Activated CD4-positive, CD25-positive, alpha-beta regulatory T cell (primary cell): ENCODE measurements around the gene USP27X.

Experiments
- DNase-seq, 4 experiments: peaks; one replicate each; lab custom pipeline; 2025; lab: John Stamatoyannopoulos, UW

Gene USP27X

DNA sequence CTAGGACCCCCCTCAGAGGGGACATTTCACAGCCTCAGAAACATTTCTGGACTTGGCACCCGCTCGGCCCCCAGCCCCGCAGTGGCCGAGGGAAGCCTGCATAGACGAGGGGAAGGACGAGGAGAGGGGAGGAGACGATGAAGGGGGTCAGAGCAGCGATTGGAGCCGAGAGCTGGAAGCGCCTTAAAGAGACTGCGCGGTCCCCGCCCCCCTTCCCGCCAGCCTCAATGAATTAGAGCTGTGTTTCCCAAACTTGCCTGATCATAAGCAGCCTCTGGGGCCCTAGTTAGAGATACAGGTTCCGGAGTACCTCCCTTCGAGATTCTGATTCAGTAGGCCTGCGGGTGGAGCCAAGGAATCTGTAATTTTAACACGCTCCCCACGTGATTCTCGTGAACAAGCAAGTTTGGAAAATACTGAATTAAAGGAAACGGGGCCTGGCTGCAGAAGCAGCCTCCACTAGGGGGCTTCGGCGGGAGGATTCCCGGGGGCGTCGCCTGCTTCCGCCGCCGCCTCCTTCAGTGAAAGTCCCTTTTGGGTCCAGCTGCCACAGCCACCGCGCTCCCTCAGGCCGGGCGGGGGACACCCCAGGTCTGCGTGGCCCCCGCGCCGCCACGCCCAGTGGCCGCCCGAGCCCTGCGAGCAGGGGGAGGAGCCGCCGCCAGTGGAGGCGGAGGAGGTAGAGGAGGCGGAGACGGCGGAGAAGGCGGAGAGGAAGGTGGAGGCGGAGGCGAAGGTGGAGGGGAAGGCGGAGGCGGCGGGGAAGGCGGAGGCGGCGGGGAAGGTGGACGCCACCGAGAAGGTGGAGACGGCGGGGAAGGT lies at the start of gene USP27X:
Gene USP27X (plus strand): TSS at position 651 of the 822 bp plus-strand sequence. CDS start 824 bp downstream, outside the sequence.
- DNase-seq = peak; percentile 26 to 60 (median 48)

DNA sequence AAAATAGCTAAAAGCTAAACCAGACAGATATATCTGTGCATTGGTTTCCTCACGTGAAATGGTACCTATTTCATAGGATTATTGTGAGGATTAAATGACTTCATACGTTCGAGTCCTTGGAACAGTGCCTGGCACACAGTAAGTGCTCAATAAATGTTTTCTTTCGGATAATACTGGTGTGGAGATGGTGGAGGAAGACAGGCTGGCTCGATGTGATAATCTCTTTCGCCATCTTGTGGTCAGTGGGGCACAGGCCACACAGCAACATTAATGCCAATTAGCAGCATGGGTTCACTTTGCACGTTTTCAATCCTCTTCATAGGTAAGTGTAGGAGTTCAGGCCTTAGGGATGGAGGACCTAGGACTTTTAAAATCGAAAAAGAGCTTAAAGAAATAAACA lies 40.9 kb upstream of the USP27X start:
- DNase-seq = no peak

DNA sequence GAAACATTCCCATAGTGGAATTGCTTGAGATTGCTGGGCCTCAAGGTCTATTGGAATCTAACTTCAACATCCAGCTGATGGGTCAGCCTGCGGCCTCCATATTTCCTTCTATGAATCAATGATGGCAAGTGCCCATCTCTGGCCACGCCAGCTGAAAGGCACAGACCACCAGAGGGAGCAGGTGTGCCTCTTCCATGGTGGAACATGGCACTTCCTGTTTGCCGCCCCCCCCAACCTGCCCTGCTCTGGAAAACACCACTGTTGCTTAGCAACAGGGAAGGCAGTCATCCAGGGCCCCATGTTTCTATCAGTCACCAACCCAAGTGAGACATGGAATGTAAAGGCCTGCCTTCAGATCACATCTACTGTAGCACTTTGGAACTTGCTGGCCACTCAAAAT lies 38.6 kb upstream of the USP27X start:
- DNase-seq = peak in 2 of 4 experiments; percentile 3 to 14

DNA sequence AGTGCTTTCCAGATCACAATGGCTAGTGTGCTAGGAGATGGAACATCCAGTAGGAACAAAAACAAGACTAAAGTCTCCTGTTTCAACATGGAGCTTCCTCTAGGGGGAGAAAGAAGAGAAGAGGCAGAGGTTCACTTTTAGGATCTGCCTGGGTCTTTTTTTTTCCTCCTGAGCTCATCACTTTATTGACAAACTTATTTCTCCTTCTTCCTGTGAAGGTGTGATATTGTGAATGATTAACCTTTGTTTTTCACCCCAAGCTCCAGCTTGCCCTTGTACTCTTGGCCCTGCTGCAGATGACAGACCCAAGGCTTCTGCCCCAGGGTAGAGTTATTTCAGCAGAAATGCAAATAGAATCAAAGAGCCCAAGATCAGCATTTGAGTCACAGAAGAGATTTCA lies 36.7 kb upstream of the USP27X start:
- DNase-seq = no peak

DNA sequence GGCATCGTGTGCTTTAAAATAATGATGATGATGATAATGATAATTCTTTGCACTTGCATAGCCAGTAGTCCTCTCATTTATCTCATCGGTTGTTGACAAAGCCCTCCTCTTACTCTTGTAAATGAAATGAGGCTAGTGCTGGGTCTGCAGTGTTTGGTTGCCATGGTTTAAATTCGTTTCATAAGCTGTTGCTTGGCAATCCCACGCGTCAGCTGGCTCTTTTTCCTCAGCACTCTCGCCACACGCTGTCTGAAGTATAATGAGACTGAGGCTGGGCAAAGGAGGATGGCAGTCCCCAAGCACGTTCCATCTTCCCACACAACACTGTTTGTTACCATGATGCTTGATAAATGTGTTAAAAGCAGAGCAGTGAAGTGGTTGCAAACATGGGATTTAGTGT lies 34.7 kb upstream of the USP27X start:
- DNase-seq = no peak

DNA sequence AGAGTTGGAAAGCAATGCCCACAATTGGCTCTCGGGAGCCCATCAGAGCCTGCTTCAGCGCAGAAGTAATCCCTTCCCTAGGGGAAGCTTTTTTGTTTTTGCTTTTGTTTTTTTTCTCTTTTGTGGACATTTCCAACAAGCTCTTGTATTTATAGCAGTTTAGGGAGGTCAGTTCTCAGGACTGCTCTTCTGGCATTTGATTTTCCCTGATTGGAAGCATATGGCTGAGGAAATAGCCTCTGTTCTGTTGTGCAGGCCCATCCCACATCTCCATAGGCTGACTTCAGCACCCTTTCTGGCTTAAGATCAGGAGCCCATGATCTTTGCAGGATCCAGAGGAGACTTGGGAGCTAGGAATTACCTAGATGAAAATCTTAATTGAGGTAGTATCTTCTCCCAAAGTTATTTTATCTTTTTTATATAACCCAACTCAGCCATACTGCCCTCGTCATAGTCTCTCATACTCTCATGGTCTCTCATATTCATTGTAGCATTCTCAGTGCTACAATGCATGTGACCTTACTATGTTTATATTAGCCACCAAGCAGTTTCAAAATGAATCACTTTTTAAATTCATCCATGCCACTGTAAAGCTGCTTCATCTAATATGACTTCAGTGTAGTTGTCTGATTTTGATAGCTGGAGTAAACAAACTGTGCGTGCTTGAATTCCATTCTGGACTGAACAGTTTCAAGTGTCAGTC lies 33.4 kb upstream of the USP27X start:
- DNase-seq = no peak

DNA sequence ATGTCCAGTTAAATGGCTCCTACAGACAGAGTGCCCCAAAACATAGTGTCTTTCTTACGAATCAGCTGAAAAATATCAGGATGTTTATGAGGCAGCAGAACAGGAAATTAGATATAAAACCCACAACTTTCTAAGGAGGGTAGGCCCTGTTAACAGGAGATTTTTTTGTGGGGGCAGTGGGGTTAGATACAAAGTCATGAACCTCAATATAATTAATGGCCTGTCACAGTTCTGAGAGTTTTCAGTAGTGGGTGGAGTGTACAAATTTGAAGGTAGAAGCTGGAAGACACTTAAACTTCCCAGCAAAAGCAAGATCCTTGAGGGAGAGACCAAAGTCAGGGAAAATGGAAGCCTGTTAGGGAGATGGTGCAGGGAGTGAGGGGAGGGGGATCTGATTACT lies 32.8 kb upstream of the USP27X start:
- DNase-seq = no peak

DNA sequence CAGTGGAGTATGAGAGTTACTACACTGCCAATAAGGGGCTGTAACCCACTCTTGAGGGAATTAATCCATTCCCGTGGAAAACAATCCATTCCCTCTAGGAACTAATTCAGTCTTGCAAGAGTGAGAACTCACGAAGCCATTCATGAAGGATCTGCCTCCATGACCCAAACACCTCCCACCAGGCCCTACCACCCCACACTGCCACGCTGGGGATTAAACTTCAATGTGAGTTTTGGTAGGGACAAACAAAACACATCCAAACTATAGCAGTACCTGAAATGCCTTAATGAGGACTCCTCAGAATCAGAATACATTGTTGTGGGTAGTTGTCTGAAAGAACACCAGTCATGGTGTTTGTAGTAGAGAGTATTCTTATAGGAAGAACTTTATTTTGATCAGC lies 31.0 kb upstream of the USP27X start:
- no peak for DNase-seq

DNA sequence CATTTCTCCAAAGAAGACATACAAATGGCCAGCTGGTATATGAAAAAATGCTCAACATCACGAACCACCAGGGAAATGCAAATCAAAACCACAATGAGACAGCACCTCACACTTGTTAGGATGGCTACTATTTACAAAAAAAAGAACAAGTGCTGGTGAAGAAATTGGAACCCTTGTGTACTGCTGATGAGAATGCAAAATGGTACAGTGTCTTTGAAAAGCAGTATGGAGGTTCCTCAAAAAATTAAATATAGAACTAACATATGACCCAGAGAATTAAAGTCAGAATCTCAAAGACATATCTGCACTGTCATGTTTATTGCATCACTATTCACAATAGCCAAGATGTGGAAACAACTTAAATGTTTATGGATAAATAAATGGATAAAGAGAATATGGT lies 29.3 kb upstream of the USP27X start:
- DNase-seq = no peak

DNA sequence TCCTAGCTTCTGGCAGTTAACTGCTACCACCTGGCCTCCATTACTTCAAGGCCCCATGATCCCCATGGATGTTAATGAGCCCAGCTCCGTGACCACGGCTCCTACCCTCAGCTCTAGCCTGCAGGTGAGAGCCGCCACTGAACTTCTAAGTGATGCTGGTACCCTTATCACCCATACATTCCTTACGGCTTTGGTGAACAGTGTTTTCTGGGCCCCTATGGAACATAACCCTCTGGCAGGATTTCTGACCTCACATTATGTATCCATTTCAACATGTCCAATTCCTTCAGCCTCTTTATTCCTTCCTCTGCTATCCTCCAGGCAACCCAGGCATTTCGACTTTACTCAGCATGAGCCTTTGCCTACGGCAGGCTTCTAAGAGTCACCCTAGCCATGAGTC lies 25.6 kb upstream of the USP27X start:
- DNase-seq = no peak

DNA sequence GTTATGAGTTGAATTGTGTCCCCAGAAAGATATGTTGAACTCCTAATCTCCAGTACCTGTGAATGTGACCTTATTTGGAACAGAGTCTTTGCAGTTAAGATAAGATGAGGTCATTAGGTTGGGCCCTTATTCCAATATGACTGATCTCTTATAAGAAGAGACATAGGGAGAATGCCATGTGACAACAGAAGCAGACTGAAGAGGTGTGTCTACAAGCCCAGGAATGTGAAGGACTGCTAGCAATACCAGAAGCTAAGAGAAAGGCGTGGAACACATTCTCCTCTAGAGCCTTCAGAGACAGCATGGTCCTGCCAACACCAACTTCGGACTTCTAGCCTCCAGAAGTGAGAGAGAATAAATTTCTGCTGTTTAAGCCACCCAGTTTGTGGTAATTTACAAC lies 22.5 kb upstream of the USP27X start:
- no peak for DNase-seq

DNA sequence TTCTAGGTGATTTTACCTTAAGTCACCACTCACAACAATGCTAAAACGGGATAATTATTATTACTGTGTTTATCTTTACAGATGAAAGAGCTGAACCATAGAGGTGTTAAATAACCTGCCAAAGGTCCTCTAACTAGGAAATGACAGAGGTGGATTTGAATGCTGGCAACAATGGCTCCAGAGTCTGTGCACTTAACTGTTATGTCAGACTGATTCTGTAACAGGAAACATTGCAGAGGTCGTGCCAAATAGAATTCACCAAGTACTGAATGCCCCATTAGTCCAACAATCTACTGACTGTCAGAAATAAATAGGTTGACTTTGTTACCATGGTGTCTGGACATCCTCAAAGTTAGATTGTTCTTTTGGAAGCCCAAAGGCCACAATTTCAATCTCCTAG lies 20.9 kb upstream of the USP27X start:
- DNase-seq = no peak

DNA sequence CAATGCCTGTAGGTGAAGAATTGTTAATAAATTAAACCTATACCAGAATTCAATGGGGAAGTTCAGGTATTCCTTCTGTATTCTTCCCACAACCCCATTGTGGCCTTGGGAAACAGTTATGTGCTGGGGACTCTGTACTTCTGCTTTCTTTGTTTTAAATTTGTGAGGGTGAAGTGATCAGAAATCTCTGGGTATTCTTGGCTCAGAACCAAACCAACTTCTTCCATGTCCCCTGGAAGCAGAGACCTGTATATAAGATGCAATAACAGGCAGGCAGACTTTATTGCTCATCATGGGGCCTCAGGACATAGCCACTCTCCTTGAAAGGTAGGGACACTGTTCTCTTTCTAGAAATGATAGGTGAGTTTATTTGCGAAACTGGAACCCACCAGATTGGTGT lies 19.8 kb upstream of the USP27X start:
- no peak for DNase-seq

DNA sequence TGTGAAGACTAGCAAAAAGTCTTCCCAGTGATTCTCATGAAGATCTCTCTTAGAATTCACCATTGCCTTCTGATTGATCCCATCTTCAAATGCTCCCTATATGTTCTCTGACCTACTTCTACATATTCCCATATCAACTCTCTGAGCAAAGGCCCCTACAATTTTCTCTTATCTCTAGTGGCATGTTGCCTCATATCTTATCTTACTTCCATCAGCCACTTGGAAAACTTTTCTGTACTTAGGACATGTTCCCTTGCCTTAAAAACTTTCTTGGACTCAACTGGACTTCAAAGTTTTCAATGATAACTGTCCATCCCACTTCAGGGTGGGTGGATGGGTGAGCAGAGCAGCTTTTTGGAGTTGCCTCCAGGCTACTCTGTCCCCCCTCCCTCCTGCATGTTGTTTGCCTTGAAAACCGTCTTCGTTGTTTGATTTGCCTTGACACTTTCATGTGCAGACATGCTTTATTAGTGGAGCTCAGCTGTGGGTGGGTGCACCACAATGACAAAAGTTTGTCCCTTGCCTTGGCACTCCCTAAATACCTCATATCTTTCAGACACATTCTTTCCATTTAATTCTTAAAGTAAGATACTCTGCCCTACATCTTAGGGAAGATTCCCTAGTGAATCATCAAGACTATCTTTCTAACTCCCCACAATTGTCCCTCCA lies 18.3 kb upstream of the USP27X start:
- no peak for DNase-seq

DNA sequence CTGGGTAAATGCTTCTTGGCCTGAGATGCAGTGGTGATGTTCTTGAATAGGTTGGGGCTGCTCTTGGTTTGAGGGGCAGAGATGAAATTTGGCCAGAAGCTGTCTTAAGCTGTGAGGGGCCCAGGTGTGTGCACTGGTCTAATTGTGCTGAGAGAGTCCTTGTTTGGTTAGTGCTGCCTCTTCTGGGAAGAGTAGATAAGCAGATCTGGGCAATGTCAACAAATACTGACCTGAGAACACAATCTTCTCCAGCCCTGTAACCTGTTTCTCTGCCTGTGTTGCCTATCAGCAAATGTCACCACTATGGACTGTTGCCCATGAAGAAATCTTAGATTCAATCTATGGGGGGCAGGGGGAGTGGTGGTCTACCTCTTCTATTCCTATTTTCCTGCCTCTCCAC lies 17.2 kb upstream of the USP27X start:
- no peak for DNase-seq

DNA sequence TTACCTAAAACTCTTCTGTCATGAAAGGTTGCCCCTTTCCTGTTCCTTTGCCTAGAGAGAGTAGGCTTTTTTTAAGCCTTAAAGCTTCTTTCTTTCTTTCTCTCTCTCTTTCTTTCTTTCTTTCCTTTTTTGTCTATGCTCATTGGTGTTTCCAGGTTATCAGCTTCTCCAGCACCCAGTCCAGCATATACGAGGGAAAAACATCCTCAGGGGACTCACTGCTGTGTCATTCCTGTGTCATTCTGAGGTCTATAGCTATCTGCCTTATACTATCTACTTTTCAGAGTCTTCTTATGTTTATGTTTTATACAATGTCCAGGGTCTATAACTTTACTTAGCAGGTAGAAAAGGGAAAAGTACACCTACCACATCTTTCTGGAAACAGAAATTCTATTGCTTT lies 10.5 kb upstream of the USP27X start:
- no peak for DNase-seq

DNA sequence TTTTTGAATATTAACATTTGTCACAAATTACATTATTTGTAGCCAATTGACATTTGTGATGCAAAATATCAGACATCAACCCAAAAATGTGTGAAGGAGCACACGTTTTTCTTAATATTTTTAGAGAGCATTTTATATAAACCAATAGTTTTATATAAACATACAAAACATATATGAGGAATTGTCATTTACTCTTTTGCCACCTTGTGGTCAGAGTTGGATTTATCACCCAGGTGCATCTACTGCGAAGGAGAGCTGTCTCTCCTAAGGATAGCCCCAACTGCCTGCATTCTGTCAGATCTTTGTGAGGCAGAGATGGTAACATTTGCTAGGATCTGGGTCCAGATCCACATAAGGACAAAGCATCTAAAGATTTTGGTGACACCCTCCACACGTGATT lies 2.5 kb upstream of the USP27X start:
- no peak for DNase-seq

DNA sequence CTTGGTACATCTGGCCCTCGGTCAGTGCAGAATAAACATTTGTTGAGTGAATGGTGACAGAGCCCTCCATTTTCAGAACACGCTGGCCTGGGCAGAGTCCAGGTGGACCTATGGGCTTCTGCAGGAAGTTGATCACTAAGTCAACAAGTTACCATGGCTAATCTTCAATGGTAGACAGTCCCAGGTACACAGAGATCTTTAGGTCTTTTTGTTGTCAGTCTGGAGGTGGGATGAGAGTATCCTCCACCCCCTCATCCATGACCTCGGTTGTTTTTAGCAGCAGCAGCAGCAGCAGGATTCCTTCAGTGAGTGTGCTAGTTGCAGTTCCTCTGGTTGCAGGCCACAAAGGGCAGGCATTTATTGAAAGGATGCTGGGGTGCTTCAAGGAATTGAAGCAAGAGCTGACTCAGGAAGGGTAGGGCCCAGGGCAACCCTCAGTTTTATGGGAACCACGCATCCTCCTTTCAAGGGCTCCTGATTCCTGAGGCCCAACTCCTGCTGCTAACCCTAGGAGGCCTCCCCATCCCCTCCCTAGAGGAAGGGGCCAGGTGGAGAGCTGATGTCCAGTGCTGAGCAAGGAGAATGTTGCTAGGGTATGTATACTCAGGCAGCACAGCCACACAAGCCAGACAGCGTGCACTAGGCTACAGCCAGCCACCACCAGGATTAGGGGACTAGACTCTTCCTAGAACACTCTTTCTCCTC lies 1.7 kb upstream of the USP27X start:
- DNase-seq = no peak

DNA sequence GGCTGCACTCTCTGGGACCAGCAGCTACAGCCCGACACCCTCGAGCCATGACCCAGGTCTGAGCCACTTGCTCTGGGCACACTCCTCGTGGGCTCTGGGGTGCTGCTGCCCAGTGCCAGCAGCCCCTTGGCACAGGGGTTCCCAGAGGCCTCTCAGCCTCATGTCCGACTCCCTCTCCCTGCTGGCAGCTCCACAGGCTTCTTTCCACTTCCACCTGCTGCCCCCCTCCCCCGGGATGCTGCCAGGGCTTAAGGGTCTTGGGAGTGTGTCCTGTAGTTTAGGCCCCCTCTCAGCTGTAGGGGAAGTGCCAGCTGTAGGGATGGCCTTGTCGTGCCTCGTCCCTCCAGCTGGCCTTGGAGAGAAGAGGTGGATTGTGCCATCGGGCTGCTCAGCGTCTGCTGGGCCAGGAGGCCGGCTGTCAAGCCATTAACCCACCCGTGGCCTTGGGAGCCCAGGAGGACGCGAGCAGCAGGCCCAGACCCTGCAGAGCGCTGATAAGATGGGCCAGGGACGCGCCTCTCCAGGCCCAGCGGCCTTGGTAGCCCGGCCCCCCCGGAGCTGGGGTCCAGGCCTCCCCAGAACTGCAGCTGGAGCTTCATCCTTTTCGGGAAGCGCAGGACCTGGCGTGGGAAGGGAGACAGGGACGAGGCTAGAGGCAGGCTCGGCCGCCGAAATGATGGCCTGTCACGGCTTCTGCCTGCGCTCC lies 1.0 kb upstream of the USP27X start:
- DNase-seq = no peak

DNA sequence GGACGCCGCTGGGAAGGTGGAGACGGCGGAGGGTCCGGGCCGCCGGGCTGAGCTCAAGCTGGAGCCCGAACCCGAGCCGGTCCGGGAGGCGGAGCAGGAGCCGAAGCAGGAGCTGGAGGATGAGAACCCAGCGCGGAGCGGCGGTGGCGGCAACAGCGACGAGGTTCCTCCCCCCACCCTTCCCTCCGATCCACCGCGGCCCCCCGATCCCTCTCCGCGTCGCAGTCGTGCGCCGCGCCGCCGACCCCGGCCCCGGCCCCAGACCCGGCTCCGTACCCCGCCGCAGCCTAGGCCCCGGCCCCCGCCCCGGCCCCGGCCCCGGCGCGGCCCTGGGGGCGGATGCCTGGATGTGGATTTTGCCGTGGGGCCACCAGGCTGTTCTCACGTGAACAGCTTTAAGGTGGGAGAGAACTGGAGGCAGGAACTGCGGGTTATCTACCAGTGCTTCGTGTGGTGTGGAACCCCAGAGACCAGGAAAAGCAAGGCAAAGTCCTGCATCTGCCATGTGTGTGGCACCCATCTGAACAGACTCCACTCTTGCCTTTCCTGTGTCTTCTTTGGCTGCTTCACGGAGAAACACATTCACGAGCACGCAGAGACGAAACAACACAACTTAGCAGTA lies 483 bp downstream of the USP27X start:
- no peak for DNase-seq

DNA sequence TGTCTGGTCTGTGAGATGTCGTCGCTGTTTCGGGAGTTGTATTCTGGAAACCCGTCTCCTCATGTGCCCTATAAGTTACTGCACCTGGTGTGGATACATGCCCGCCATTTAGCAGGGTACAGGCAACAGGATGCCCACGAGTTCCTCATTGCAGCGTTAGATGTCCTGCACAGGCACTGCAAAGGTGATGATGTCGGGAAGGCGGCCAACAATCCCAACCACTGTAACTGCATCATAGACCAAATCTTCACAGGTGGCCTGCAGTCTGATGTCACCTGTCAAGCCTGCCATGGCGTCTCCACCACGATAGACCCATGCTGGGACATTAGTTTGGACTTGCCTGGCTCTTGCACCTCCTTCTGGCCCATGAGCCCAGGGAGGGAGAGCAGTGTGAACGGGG lies 1.4 kb downstream of the USP27X start:
- no peak for DNase-seq
